DOHH2 (cell line): Measurements from ENCODE around the gene GP9.

Experiments
- EZH2phosphoT487 ChIP-seq: fragments of 200-600 bp; sonication (generic); IDR thresholded peaks from 2 replicates; pipeline ENCODE4 v1.6.1; 2017; ENCODE audit warnings: borderline replicate concordance, mild to moderate bottlenecking, antibody characterized with exemption, low read length, moderate library complexity, mixed read lengths
- TF ChIP-seq, protein P1 (sequence below): fragments of 200-600 bp; sonication (generic); IDR thresholded peaks from one replicate; pipeline ENCODE4 v1.5.1; 2014; ENCODE audit warnings: antibody characterized with exemption, mild to moderate bottlenecking, low read depth, low read length; ENCODE audit not compliant: poor library complexity, severe bottlenecking

GRCh38 chr3:129016720-129017483 lies 43.7 kb upstream of the GP9 start:
- TF ChIP-seq EZH2phosphoT487: no peak
- TF ChIP-seq, protein P1, sequence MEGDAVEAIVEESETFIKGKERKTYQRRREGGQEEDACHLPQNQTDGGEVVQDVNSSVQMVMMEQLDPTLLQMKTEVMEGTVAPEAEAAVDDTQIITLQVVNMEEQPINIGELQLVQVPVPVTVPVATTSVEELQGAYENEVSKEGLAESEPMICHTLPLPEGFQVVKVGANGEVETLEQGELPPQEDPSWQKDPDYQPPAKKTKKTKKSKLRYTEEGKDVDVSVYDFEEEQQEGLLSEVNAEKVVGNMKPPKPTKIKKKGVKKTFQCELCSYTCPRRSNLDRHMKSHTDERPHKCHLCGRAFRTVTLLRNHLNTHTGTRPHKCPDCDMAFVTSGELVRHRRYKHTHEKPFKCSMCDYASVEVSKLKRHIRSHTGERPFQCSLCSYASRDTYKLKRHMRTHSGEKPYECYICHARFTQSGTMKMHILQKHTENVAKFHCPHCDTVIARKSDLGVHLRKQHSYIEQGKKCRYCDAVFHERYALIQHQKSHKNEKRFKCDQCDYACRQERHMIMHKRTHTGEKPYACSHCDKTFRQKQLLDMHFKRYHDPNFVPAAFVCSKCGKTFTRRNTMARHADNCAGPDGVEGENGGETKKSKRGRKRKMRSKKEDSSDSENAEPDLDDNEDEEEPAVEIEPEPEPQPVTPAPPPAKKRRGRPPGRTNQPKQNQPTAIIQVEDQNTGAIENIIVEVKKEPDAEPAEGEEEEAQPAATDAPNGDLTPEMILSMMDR: peak; percentile 16
